GM12801 (cell line): Measurements from ENCODE around the gene SLC25A41.

Source experiments
- CTCF ChIP-seq: IDR thresholded peaks from one replicate; pipeline ENCODE4 v1.5.1; 2011; ENCODE audit warnings: control low read depth; ENCODE audit not compliant: insufficient read length; ENCODE audit errors: extremely low read depth

SLC25A41 gene

GRCh38 chr19:6467384-6467783 lies 33.8 kb upstream of the SLC25A41 start:
- TF ChIP-seq CTCF: no peak

GRCh38 chr19:6466526-6467248 lies 33.1 kb upstream of the SLC25A41 start:
- no peak for TF ChIP-seq CTCF

- no peak for TF ChIP-seq CTCF
Observed at GRCh38 chr19:6465663-6466062, 32.1 kb upstream of the SLC25A41 start.

GRCh38 chr19:6465006-6465405 lies 31.4 kb upstream of the SLC25A41 start:
- no peak for TF ChIP-seq CTCF

GRCh38 chr19:6464070-6464873 lies 30.7 kb upstream of the SLC25A41 start, which contains the start of gene CRB3:
Gene CRB3 (plus strand): TSS chr19:6464271. CDS start chr19:6464702, 431 bp downstream.
- no peak for TF ChIP-seq CTCF

GRCh38 chr19:6460099-6460884 lies 26.7 kb upstream of the SLC25A41 start:
- no peak for TF ChIP-seq CTCF
